Endothelial cell of umbilical vein (primary cell): ENCODE measurements around the gene SIGLEC7. TPM values are rescaled to one million over a fixed set of nuclear protein-coding genes. Genes with fewer than 3 reads are reported as not detected.

Experiments
- BruUV-seq: library from RNA; stranded (reverse); fragments of 400-500 nt; replicated peaks from 2 replicates; lab custom pipeline; 2021; lab: Mats Ljungman, UMichigan
- CTCF ChIA-PET: fragments of 300-600, 350-600 bp; sonication (Branson Sonifier 250); formaldehyde crosslinking; loops from one replicate; lab custom pipeline; 2021; ENCODE audit warnings: antibody characterized with exemption, inconsistent platforms; lab: Charles Lee
- POLR2A ChIA-PET: fragments of 300-600, 350-600 bp; sonication (Branson Sonifier 250); formaldehyde crosslinking; loops from one replicate; lab custom pipeline; 2021; ENCODE audit warnings: antibody characterized with exemption, inconsistent platforms; lab: Charles Lee
- DNase-seq: peaks from one replicate; pipeline ENCODE4 v3.0.0-alpha.2; 2011; ENCODE audit warnings: low read depth, low spot score
- FAIRE-seq: peaks from 2 replicates; lab custom pipeline; 2011; peaks lifted over from hg19 to GRCh38; lab: Jason Lieb, UNC
- H2AFZ ChIP-seq: 2 replicates; pipeline ENCODE4 v1.6.0; 2012; ENCODE audit warnings: low read depth, low read length, control low read depth, inconsistent platforms
- H3K27ac ChIP-seq: 2 replicates; pipeline ENCODE4 v1.5.1; 2011; ENCODE audit warnings: low read depth, mild to moderate bottlenecking, control low read depth, low read length, moderate library complexity; ENCODE audit not compliant: insufficient read depth
- H3K27me3 ChIP-seq, 2 experiments: 2 replicates each; pipeline versions ENCODE4 v1.6.0 to v1.6.1; 2011; ENCODE audit warnings: low read length in 2 of 2, mixed read lengths in 1 of 2; ENCODE audit not compliant: control insufficient read depth in 2 of 2, insufficient read depth in 2 of 2
- H3K36me3 ChIP-seq, 2 experiments: 2 replicates in 1 of 2; 3 replicates in 1 of 2; pipeline ENCODE4 v1.5.1; 2011; ENCODE audit warnings: low read length in 2 of 2, mild to moderate bottlenecking in 1 of 2, moderate library complexity in 1 of 2; ENCODE audit not compliant: control insufficient read depth in 2 of 2, insufficient read depth in 2 of 2; ENCODE audit errors: extremely low read depth in 1 of 2
- H3K4me1 ChIP-seq: 3 replicates; pipeline ENCODE4 v1.5.1; 2011; ENCODE audit warnings: mild to moderate bottlenecking, low read length; ENCODE audit not compliant: control insufficient read depth, insufficient read depth; ENCODE audit errors: extremely low read depth
- H3K4me2 ChIP-seq: 2 replicates; pipeline ENCODE4 v1.6.1; 2011; ENCODE audit warnings: low read length, control low read depth, mixed read lengths; ENCODE audit not compliant: insufficient read depth
- H3K4me3 ChIP-seq, 3 experiments: fragments of 200-600 bp in 1 of 3; sonication (generic), shearing (Covaris generic) in 1 of 3; replicated peaks in 1 of 3; 2 replicates each; pipeline ENCODE4 v1.5.1; 2011 to 2016; ENCODE audit warnings: control low read depth in 3 of 3, low read length in 3 of 3, mild to moderate bottlenecking in 2 of 3, inconsistent platforms in 1 of 3, low read depth in 1 of 3, moderate library complexity in 1 of 3; ENCODE audit not compliant: insufficient read depth in 1 of 3
- H3K79me2 ChIP-seq: 2 replicates; pipeline ENCODE4 v1.6.0; 2012; ENCODE audit warnings: low read length, inconsistent platforms; ENCODE audit not compliant: control insufficient read depth, insufficient read depth
- H3K9ac ChIP-seq: replicated peaks from 2 replicates; pipeline ENCODE3; 2011; ENCODE audit warnings: low read length, control low read depth; ENCODE audit not compliant: insufficient read depth; ENCODE audit errors: extremely low read depth
- H3K9me1 ChIP-seq: replicated peaks from 3 replicates; pipeline ENCODE4 v1.6.0; 2011; ENCODE audit warnings: mild to moderate bottlenecking, low read length; ENCODE audit not compliant: control insufficient read depth, insufficient read depth; ENCODE audit errors: extremely low read depth
- H3K9me3 ChIP-seq: replicated peaks from 2 replicates; pipeline ENCODE4 v1.5.1; 2012; ENCODE audit warnings: low read length, inconsistent platforms; ENCODE audit not compliant: control insufficient read depth, insufficient read depth
- H4K20me1 ChIP-seq: replicated peaks from 2 replicates; pipeline ENCODE3; 2011; ENCODE audit warnings: mild to moderate bottlenecking, low read length; ENCODE audit not compliant: control insufficient read depth, insufficient read depth; ENCODE audit errors: extremely low read depth
- CTCF ChIP-seq, 2 donors: IDR thresholded peaks; 1 replicate in 1 of 2; 2 replicates in 1 of 2; pipeline ENCODE4 v1.5.1; 2011; ENCODE audit warnings: low read length in 2 of 2, mild to moderate bottlenecking in 2 of 2, moderate library complexity in 2 of 2, control low read depth in 1 of 2, inconsistent platforms in 1 of 2, low read depth in 1 of 2; ENCODE audit not compliant: insufficient read depth in 1 of 2; ENCODE audit errors: extremely low read depth in 1 of 2
- EZH2 ChIP-seq: IDR thresholded peaks from 2 replicates; pipeline ENCODE4 v1.6.1; 2012; ENCODE audit warnings: borderline replicate concordance, low read depth, mild to moderate bottlenecking, moderate library complexity, low read length, inconsistent platforms; ENCODE audit not compliant: severe bottlenecking
- FOS ChIP-seq: IDR thresholded peaks from 2 replicates; pipeline ENCODE4 v1.6.1; 2011; ENCODE audit warnings: mild to moderate bottlenecking, low read length, moderate library complexity, borderline replicate concordance; ENCODE audit not compliant: insufficient read depth
- GATA2 ChIP-seq: IDR thresholded peaks from 2 replicates; pipeline ENCODE4 v1.7.0; 2011; ENCODE audit warnings: low read depth, mild to moderate bottlenecking, moderate library complexity, mixed read lengths, low read length; ENCODE audit not compliant: insufficient read length, insufficient read depth
- JUN ChIP-seq: IDR thresholded peaks from 2 replicates; pipeline ENCODE4 v1.6.1; 2011; ENCODE audit warnings: borderline replicate concordance, low read depth; ENCODE audit not compliant: insufficient read length, insufficient read depth
- MAX ChIP-seq: IDR thresholded peaks from 2 replicates; pipeline ENCODE4 v1.6.1; 2011; ENCODE audit not compliant: insufficient read depth, insufficient read length
- MYC ChIP-seq: IDR thresholded peaks from one replicate; pipeline ENCODE4 v1.6.1; 2011; ENCODE audit warnings: mild to moderate bottlenecking, low read depth, low read length
- POLR2A ChIP-seq: IDR thresholded peaks from 2 replicates; pipeline ENCODE4 v1.6.1; 2012; ENCODE audit warnings: low read depth, mild to moderate bottlenecking, control low read depth, low read length
- POLR2AphosphoS5 ChIP-seq: IDR thresholded peaks from 2 replicates; pipeline ENCODE4 v1.6.1; 2012; ENCODE audit warnings: low read depth, mild to moderate bottlenecking, control low read depth, low read length, moderate library complexity; ENCODE audit not compliant: insufficient read depth
- dilution Hi-C: fragments of 300-500 bp; cut with MboI; formaldehyde crosslinking; loops from one replicate; pipeline ENCODE4 v1.15.0; 2019; ENCODE audit warnings: low sequenced_read_pairs; ENCODE audit not compliant: extremely low pct_ligation_motif_present
- intact Hi-C: fragments of 100-400 bp; cut with micrococcal nuclease; formaldehyde crosslinking; loops from one replicate; pipeline ENCODE4 v1.10.0; 2022
- polyA plus RNA-seq, 4 experiments: library from polyadenylated mRNA; depleted of rRNA in 3 of 4; stranded (reverse) in 3 of 4; unstranded in 1 of 4; fragments of >200 nt; gene quantifications; 2 replicates each; pipeline versions ENCODE4 v1.2.1 to v1.2.3, GENCODE V29; 2011 to 2012; ENCODE audit warnings: missing spikeins in 1 of 4
- total RNA-seq: library from RNA; stranded (reverse); gene quantifications from 2 replicates; pipeline ENCODE4 v1.2.3, GENCODE V29; 2021

The SIGLEC7 gene
- total and polyA plus RNA-seq, 2 donors (not counting 3 experiments of a cell fraction or from before 2014, with no cell fraction given) = not detected

GRCh38 chr19:51124216-51124615, 17.9 kb upstream of the SIGLEC7 start:
- no peak for FAIRE-seq
- no peak overlapping the region for H3K9ac ChIP-seq

More at GRCh38 chr19:51124216-51124615, 17.9 kb upstream of the SIGLEC7 start:
- ChIA-PET POLR2A (no interaction called here), CTCF (interaction anchor here (0.7 to 1.0 kb wide), 2 partner anchors 12 to 537 kb away, joined by 3 read pairs; no protein-coding TSS in a partner anchor)
- Histone ChIP-seq H3K27ac (no peak overlapping the region), H3K4me2 (no peak overlapping the region), H4K20me1 (no peaks in the 10 kb centered on the region), H3K36me3 (no peaks in the 10 kb centered on the region), H3K4me1 (peaks cover 8% of the 10 kb centered on the region), H3K4me3 (no peak overlapping the region), H3K79me2 (no peaks in the 10 kb centered on the region), H3K27me3 (no peaks in the 10 kb centered on the region), H2AFZ (no peak overlapping the region), H3K9me1 (no peaks in the 10 kb centered on the region), H3K9me3 (no peaks in the 10 kb centered on the region)
- DNase-seq = no peak
- intact Hi-C loops = no loop called here
- no TSS peak for BruUV-seq
- dilution Hi-C loops = no loop called here
- no peak for TF ChIP-seq EZH2
- no peak for TF ChIP-seq MYC
- no peak for TF ChIP-seq CTCF (IDR thresholded peaks at IDR 0.05; ENCODE audit: extremely low read depth in 1 of 2, insufficient read depth in 1 of 2, low read depth in 1 of 2, low read length in 2 of 2)
- TF ChIP-seq GATA2 = no peak
- no peak for TF ChIP-seq POLR2AphosphoS5
- no peak for TF ChIP-seq POLR2A
- no peak for TF ChIP-seq FOS
- TF ChIP-seq MAX = no peak
- TF ChIP-seq JUN = no peak
